Neutrophil (primary cell): Measurements from ENCODE around the gene GOLGA6A.

ENCODE experiments used
- H3K27ac ChIP-seq: fragments of 200-600 bp; sonication (generic); 2 replicates; pipeline ENCODE4 v1.5.1; 2016; ENCODE audit warnings: mild to moderate bottlenecking, moderate library complexity
- H3K27me3 ChIP-seq: fragments of 200-600 bp; sonication (generic); 2 replicates; pipeline ENCODE4 v1.6.0; 2016; ENCODE audit warnings: mild to moderate bottlenecking
- H3K36me3 ChIP-seq: fragments of 200-600 bp; sonication (generic); 2 replicates; pipeline ENCODE4 v1.5.1; 2017
- H3K4me1 ChIP-seq, 2 experiments: fragments of 200-600 bp in 1 of 2; sonication (generic) in 1 of 2; 1 replicate in 1 of 2; 2 replicates in 1 of 2; pipeline versions ENCODE4 v1.5.1 to v1.6.1; 2013 to 2016; ENCODE audit warnings: low read depth in 1 of 2, low read length in 1 of 2, mild to moderate bottlenecking in 1 of 2, moderate library complexity in 1 of 2; ENCODE audit not compliant: control insufficient read depth in 1 of 2, insufficient read depth in 1 of 2
- H3K4me3 ChIP-seq, 2 experiments: fragments of 200-600 bp in 1 of 2; sonication (generic) in 1 of 2; 1 replicate in 1 of 2; 2 replicates in 1 of 2; pipeline ENCODE4 v1.5.1; 2013 to 2016; ENCODE audit warnings: low read depth in 1 of 2, low read length in 1 of 2, mild to moderate bottlenecking in 1 of 2, moderate library complexity in 1 of 2
- H3K9me3 ChIP-seq: fragments of 200-600 bp; sonication (generic); 2 replicates; pipeline ENCODE4 v1.5.1; 2016
- TF ChIP-seq, protein P1 (sequence below): fragments of 200-600 bp; sonication (generic); IDR thresholded peaks from 2 replicates; pipeline ENCODE4 v1.5.1; 2016; ENCODE audit warnings: antibody characterized with exemption

The GOLGA6A gene

DNA sequence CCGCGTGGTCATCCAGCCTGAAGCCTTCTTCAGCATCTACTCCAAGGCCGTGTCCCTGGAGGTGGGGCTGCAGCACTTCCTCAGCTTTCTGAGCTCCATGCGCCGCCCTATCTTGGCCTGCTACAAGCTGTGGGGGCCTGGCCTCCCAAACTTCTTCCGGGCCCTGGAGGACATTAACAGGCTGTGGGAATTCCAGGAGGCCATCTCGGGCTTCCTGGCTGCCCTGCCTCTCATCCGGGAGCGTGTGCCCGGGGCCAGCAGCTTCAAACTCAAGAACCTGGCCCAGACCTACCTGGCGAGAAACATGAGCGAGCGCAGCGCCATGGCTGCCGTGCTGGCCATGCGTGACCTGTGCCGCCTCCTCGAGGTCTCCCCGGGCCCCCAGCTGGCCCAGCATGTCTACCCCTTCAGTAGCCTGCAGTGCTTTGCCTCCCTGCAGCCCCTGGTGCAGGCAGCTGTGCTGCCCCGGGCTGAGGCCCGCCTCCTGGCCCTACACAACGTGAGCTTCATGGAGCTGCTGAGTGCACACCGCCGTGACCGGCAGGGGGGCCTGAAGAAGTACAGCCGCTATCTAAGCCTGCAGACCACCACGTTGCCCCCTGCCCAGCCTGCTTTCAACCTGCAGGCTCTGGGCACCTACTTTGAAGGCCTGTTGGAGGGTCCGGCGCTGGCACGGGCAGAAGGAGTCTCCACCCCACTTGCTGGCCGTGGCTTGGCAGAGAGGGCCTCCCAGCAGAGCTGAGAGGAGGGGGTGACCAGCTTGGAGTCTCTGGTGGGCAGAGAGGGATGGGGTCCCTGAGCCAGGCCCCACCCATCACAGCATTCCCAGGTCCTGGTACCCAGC is 37.9 kb downstream of the GOLGA6A start:
- TF ChIP-seq, protein P1, sequence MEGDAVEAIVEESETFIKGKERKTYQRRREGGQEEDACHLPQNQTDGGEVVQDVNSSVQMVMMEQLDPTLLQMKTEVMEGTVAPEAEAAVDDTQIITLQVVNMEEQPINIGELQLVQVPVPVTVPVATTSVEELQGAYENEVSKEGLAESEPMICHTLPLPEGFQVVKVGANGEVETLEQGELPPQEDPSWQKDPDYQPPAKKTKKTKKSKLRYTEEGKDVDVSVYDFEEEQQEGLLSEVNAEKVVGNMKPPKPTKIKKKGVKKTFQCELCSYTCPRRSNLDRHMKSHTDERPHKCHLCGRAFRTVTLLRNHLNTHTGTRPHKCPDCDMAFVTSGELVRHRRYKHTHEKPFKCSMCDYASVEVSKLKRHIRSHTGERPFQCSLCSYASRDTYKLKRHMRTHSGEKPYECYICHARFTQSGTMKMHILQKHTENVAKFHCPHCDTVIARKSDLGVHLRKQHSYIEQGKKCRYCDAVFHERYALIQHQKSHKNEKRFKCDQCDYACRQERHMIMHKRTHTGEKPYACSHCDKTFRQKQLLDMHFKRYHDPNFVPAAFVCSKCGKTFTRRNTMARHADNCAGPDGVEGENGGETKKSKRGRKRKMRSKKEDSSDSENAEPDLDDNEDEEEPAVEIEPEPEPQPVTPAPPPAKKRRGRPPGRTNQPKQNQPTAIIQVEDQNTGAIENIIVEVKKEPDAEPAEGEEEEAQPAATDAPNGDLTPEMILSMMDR = no peak
- H3K27me3 ChIP-seq = no peaks in the 10 kb centered on the region
- no peak overlapping the region for H3K27ac ChIP-seq
- peaks cover 3 to 6% of the 10 kb centered on the region in 2 experiments for H3K4me1 ChIP-seq
- no peak overlapping the region for H3K4me3 ChIP-seq
- no peaks in the 10 kb centered on the region for H3K9me3 ChIP-seq
- peaks cover 42% of the 10 kb centered on the region for H3K36me3 ChIP-seq

DNA sequence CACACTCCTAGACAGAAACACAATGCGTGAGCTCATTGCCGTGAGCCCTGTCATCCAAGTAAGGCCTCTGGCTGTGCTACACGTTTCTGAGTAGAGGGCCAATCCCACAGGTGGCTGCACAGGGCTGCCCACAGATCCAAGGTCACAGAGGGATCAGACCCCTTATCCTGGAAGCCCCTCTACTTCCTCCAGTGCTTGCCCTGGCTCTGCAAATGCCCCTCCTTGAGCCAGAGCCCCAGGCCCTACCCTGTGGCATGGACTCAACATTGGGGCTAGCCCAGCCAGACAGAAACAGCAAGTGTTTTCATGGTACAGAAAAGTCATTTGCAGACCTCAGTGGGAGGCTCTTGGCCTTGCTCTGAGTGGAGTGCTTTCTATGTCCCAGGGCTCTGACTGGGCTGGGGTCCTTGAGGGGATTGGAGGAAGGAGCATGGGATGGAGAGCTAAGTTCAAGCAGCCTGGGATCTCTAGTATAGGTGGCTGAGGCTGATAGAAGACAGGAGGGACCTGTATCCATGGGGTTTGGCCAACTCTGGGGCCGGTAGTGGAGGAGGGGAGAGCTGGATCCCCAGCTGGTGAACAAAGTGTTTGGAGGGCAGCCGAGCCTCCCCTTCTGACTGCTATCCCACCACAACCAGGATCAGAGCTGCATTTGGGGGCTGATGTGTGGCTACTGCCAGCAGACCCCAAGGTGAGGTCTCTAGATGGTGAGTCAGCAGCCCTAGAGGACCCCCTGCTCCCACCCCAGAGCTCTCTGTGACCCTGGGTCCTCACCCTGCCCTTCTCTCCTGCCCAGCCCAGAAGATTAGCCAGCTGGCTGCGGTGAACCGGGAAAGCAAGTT is 38.7 kb downstream of the GOLGA6A start:
- no peaks in the 10 kb centered on the region for H3K9me3 ChIP-seq
- TF ChIP-seq, protein P1 = no peak
- H3K27me3 ChIP-seq = no peaks in the 10 kb centered on the region
- H3K4me3 ChIP-seq = no peak overlapping the region
- peaks cover 46% of the 10 kb centered on the region for H3K36me3 ChIP-seq
- H3K4me1 ChIP-seq = peaks cover 3 to 6% of the 10 kb centered on the region in 2 experiments
- no peak overlapping the region for H3K27ac ChIP-seq

DNA sequence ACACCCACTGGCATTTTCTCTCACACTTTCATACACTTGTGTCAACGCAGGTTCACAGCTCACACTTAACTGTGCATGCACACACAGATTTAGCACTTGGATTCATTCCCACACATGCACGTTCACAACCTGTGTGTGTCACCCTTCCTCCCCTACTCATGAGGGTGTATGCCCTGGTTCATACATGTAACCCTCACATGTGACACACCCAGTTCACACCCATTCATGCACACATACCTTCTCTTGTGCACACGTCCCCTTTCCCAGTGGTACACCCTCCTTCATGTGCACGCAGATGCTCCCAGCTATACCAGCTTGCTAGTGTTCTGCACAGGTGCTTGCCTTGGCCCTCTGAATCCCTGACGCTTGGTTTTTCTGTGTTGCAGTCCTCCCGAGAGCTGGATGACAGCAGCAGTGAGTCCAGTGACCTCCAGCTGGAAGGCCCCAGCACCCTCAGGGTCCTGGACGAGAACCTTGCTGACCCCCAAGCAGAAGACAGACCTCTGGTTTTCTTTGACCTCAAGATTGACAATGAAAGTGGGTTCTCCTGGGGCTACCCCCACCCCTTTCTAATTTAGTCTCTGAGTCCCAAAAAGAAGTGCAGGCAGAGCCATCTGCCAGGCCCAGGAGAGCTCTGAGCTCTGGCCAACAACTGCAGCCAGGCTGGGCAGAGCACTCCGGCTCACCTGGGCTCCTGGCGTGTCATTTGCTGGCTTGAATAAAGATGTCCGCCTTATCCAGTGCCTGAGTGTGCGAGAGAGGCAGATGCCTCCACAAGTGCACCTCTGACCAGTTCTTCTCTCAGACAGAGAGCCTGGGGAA is 39.5 kb downstream of the GOLGA6A start:
- Histone ChIP-seq H3K27ac (no peak overlapping the region), H3K4me1 (no peaks in the 10 kb centered on the region), H3K9me3 (no peaks in the 10 kb centered on the region), H3K27me3 (no peaks in the 10 kb centered on the region), H3K36me3 (peaks cover 54% of the 10 kb centered on the region), H3K4me3 (no peak overlapping the region)
- TF ChIP-seq, protein P1 = no peak

DNA sequence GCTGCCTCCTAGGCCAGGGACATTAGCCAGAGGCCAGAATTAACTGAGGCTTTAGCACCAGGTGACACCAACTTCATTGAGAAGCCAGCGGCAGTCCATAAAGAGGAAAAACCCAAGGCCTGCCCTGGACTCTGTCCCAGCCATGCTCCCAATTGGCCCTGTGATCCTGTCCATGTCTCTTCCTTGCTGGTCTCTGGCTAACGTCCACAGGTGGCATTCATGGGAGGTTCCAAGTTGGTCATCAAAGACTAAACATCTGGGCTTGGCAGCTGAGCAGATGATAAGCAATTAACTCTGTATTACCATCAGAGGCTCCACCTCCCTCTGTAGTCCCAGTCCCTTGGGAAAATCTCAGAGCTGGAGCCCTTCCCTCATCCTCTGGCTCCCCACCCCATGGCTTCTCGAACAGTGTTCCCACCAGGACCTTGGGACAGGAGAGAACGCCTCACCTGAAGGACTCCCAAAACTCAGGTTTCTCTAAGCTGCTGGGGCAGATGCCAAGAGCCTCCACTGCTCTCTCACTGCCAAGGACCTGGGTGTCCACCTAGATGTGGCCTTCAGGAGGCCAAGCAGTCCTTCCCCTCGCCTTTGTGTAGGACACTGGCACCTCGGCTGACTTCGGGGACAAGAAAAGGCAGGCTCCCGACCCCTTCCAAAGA is 40.4 kb downstream of the GOLGA6A start:
- Histone ChIP-seq H3K36me3 (peaks cover 63% of the 10 kb centered on the region), H3K4me3 (no peak overlapping the region), H3K27me3 (no peaks in the 10 kb centered on the region), H3K9me3 (no peaks in the 10 kb centered on the region), H3K27ac (no peak overlapping the region), H3K4me1 (no peaks in the 10 kb centered on the region)
- TF ChIP-seq, protein P1 = no peak

DNA sequence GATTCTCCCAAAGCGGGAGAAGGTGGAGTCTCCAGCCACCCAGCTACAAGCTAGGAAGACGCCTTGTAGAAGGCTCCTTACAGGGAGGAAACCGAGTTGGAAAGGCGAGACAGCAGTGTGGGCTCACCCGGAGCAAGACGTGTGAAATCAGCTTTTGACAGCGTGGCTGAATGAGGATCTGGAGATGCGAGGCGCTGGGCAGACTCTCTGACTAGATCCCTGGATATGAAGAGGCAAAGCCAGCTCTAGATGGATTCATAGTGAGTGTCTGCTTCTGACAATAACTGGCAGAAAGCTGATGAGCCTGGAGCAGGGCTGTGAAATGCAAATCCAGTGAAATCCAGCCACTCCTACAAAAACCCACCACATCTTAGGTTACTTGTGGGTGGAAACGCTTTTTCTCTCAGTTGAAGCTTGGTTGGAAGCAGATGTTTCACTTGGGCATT is 41.0 kb downstream of the GOLGA6A start:
- Histone ChIP-seq H3K9me3 (no peaks in the 10 kb centered on the region), H3K36me3 (peaks cover 68% of the 10 kb centered on the region), H3K27ac (no peak overlapping the region), H3K27me3 (no peaks in the 10 kb centered on the region), H3K4me1 (no peaks in the 10 kb centered on the region), H3K4me3 (no peak overlapping the region)
- TF ChIP-seq, protein P1 = no peak
